Fibroblast of the aortic adventitia (primary cell): Measurements from ENCODE around the gene SEMA7A. TPM values are rescaled to one million over a fixed set of nuclear protein-coding genes. Genes with fewer than 3 reads are reported as not detected.

Experiments used
- DNase-seq: peaks from one replicate; pipeline ENCODE4 v3.0.0-alpha.2; 2010; ENCODE audit warnings: low read depth
- H3K4me3 ChIP-seq: 2 replicates; pipeline ENCODE4 v1.5.1; 2011; ENCODE audit warnings: low read depth, mild to moderate bottlenecking, control low read depth, low read length, moderate library complexity
- total RNA-seq: library from RNA; depleted of rRNA; stranded (reverse); fragments of >200 nt; gene quantifications from 2 replicates; pipeline ENCODE4 v1.2.3, GENCODE V29; 2012; ENCODE audit warnings: low replicate concordance
- TF ChIP-seq, protein P1 (sequence below): IDR thresholded peaks from 2 replicates; pipeline ENCODE4 v1.5.1; 2011; ENCODE audit warnings: mild to moderate bottlenecking, low read length, control low read depth, inconsistent platforms; ENCODE audit not compliant: insufficient read depth

Gene SEMA7A
- total RNA-seq, 1 donor, result 7.9 TPM

DNA sequence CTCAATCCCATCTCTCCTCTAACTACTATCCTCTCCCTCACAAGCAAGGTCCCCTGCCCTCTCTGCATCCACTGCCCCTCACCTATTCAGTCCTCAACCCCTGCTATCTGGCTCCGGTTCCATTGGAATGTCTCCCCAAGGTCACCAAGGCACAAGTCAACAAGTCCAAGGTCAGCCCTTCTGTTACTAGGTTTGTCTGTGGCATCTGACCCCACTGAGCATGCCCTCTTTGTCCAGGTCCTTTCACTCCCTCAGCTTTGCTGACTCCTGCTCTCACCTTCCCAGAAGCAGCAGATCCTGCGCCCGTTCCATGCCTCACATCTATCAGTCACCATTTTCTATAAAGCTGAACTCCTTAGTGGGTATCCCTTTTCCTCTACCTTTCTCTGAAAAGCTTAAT is 8.3 kb upstream of the SEMA7A start:
- TF ChIP-seq, protein P1, sequence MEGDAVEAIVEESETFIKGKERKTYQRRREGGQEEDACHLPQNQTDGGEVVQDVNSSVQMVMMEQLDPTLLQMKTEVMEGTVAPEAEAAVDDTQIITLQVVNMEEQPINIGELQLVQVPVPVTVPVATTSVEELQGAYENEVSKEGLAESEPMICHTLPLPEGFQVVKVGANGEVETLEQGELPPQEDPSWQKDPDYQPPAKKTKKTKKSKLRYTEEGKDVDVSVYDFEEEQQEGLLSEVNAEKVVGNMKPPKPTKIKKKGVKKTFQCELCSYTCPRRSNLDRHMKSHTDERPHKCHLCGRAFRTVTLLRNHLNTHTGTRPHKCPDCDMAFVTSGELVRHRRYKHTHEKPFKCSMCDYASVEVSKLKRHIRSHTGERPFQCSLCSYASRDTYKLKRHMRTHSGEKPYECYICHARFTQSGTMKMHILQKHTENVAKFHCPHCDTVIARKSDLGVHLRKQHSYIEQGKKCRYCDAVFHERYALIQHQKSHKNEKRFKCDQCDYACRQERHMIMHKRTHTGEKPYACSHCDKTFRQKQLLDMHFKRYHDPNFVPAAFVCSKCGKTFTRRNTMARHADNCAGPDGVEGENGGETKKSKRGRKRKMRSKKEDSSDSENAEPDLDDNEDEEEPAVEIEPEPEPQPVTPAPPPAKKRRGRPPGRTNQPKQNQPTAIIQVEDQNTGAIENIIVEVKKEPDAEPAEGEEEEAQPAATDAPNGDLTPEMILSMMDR, result no peak
- H3K4me3 ChIP-seq, result no peak overlapping the region
- DNase-seq, result no peak

DNA sequence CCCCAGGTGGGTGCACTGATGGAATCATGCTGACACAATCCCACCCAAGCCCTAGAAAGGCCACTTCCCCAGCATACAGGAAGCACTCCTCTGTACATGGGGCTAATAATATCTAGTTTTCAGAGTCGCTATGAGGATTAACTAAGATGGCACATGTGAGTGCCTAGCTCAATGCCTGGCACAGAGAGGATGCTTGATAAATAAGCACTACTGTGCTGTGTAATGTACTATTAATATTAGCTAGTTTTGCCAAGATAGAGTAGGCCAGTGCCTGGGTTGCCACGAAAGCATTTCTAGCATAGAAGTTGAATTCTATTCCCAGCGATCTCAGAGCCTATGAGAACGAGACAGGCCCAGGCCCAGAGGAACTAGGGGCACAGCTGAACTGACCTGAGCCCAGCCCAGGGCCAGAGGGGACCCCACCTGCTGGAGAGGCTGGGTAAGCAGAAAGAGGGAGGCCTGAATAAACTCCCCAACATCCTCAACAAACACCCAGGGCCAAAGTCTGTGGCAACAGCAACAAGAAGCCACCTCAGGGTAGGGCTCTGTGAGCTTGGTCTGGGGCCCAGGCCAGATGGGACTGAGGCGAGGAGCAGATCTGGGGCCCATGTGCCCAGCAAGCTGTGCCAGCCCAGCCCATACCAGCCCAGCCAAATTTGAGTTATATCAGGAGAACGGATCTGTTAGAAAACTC is 7.6 kb upstream of the SEMA7A start:
- DNase-seq, result no peak
- TF ChIP-seq, protein P1, result no peak
- no peak overlapping the region for H3K4me3 ChIP-seq

DNA sequence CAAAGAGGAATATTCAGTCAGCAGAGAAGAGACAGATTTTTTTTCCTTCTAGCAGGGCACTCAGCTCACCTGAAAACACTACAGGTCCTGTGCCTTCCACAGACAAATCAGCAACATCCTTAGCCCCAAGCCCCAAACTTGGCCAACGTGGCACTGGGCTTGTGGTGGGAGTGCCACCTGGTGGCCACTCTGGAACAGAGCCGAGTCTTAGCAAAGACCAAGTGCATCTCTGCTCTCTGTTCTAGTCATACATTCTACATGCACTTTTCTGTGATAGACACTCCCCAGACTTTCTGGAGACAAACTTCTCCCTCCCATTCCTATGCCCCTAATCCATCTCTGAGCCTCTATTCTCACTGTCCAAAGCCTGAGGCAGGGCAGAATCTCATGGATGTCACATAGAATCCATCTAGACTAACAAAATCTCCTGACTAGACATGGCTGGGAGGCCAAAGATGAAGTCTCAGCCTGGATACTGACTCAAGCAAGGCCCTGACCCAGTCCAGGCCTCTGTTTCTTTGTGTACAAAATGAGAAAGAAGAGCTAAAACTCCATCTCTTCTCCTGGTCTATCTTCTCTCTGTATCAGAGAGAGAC is 5.1 kb upstream of the SEMA7A start:
- TF ChIP-seq, protein P1, result peak; percentile 93
- peak; percentile 82 for DNase-seq
- H3K4me3 ChIP-seq, result no peak overlapping the region

DNA sequence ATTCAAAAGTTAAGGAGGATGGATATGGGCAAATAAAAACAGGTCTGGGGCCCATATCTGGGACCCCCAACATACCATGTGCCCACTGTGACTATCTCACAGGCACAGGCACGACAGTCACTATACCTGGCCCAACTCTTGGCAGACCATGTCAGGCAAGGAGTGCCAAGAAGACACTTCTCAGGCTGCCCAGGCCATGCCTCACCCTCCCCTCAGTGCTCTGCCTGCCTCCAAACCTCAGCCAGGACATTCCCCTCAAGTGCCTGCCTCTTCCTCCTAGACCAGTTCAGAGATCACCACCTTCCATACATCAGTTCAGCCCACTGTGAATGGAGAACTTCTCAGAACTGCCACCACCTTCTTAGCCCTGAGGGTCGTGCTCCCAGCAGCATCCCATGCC is 4.4 kb upstream of the SEMA7A start:
- TF ChIP-seq, protein P1, result no peak
- no peak for DNase-seq
- no peak overlapping the region for H3K4me3 ChIP-seq

DNA sequence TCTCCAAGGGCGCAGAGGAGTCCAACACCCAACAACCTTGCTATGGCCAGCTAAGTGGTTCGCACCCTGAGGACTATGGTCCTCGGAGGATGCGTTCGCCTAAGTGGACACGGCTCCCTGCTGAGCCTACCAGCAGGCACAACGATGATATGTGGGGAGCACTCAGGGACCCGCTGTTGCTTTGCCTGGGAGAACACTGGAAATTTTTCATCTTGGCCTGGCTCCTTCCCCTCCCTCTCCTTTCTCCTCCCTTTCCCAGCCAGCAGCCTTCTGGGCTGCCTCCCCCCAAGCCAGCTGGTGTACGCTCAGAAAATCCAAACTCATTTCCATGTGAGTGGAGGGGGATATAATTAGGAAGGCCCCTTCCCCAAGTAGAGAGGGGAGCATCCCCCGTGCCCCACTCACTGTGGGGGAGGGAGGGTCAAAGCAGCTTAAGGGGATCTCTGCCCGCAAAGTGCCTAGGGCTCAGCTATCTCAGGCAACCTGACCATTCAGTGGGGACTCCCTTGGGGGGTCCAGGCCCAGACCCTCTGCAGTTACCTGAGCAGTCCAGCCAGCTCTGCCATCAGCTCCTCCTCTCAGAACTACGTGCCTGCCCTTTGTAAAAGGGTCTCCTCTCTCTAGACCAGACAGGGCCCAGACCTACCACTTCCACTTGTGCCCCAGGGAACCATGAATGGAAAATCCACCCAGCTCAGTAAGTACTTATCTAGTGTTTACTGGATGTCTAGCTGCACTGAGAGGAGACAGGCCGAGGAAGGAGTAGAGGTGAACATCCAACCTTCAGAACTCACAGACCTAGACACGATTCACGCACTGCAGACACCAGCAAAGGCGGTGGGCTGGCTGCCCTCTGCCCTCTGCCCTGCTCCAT is 742 bp upstream of the SEMA7A start:
- H3K4me3 ChIP-seq, result peak overlapping the region; percentile 81
- TF ChIP-seq, protein P1, result no peak
- no peak for DNase-seq

DNA sequence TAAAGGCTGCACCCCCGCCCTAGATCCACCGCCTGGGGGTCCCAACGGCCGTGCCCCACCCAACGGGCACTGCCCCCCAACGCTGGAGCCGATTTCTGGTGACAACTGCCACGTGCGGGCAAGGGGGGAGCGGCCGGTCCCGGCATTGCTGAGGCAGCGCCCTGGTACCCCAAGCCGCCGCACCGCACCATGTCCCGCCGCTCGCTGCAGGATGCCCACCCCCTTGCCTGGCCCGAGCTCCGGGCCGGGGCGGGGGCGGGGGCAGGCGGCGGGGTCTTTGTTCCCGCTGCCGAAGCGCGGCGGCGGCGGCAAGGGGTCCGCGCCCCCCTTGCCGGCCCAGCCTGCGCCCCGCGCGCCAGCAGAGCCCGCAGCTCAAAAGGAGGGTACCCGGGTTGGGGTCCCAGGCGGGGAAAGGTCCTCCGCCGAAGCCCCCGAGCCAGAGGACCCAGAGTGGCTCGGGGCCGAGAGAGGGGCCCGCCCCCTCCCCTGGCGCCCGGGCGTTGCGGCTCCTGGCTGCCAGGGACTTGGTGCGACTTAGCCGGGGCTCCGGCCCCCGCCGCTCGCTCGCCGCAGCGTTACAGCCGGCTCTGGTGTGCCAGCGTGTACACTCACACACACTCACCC is 678 bp downstream of the SEMA7A start:
- TF ChIP-seq, protein P1, result no peak
- H3K4me3 ChIP-seq, result peak overlapping the region; percentile 81
- DNase-seq, result no peak
